Esophagus squamous epithelium (tissue), 5 donors: ENCODE results near the gene PLA2G7. TPM values are rescaled to one million over a fixed set of nuclear protein-coding genes. Genes with fewer than 3 reads are reported as not detected.
"Not testable (repeated sequence)": the region's sequence is repeated elsewhere in the genome, so short reads cannot be mapped to it uniquely, and the experiment has no call there.

Source experiments
- DNase-seq: peaks from one replicate; lab custom pipeline; 2025; lab: John Stamatoyannopoulos, UW
- H3K27ac ChIP-seq, 4 donors: fragments of 200-600 bp; sonication (generic); one replicate each; pipeline ENCODE4 v1.5.1; 2016 to 2019; ENCODE audit warnings: mild to moderate bottlenecking in 1 of 4
- H3K27me3 ChIP-seq, 4 donors: fragments of 200-600 bp; sonication (generic); 1 replicate in 3 of 4; 2 replicates in 1 of 4; pipeline versions ENCODE4 v1.5.1 to v1.6.0; 2017 to 2021; ENCODE audit warnings: antibody characterized with exemption in 1 of 4
- H3K36me3 ChIP-seq, 3 donors: fragments of 200-600 bp; sonication (generic); one replicate each; pipeline ENCODE4 v1.5.1; 2016 to 2019
- H3K4me1 ChIP-seq, 3 donors: fragments of 200-600 bp; sonication (generic); one replicate each; pipeline ENCODE4 v1.5.1; 2017 to 2019
- H3K4me3 ChIP-seq, 4 donors: fragments of 200-600 bp; sonication (generic); 1 replicate in 3 of 4; 2 replicates in 1 of 4; pipeline ENCODE4 v1.5.1; 2016 to 2019; ENCODE audit warnings: mild to moderate bottlenecking in 2 of 4, moderate library complexity in 1 of 4
- H3K9me3 ChIP-seq, 3 donors: fragments of 200-600 bp; sonication (generic); one replicate each; pipeline ENCODE4 v1.5.1; 2016 to 2019
- CTCF ChIP-seq, 6 experiments: fragments of 450-650 bp in 4 of 6; fragments of 200-600 bp in 2 of 6; sonication (generic) in 2 of 6; IDR thresholded peaks; one replicate each; pipeline ENCODE4 v1.5.1; 2016 to 2019; ENCODE audit warnings: antibody characterized with exemption in 6 of 6, mild to moderate bottlenecking in 4 of 6, moderate library complexity in 4 of 6
- POLR2A ChIP-seq, 4 donors: fragments of 450-650 bp; IDR thresholded peaks; one replicate each; pipeline ENCODE4 v1.6.1; 2017; ENCODE audit warnings: antibody characterized with exemption in 4 of 4, mild to moderate bottlenecking in 4 of 4, moderate library complexity in 3 of 4
- WGBS, 2 donors: methylation state at CpG; one replicate each; pipeline ENCODE4 v1.1.5; 2018; 5-methylcytosine and 5-hydroxymethylcytosine counted together
- intact Hi-C: fragments of 100-400 bp; cut with DNase I; formaldehyde crosslinking; loops from one replicate; pipeline ENCODE4 v1.15.0; 2022
- total RNA-seq, 4 donors: library from RNA; depleted of rRNA; stranded (reverse); fragments of >200 nt; gene quantifications; one replicate each; pipeline ENCODE4 v1.1.0, GENCODE V29; 2016
- donor health status: DM: yes; HTN: yes; CAD: no.

PLA2G7 gene
- total RNA-seq, 4 donors from 2014 or later, result 0.19 to 0.44 TPM; not detected in 2

DNA sequence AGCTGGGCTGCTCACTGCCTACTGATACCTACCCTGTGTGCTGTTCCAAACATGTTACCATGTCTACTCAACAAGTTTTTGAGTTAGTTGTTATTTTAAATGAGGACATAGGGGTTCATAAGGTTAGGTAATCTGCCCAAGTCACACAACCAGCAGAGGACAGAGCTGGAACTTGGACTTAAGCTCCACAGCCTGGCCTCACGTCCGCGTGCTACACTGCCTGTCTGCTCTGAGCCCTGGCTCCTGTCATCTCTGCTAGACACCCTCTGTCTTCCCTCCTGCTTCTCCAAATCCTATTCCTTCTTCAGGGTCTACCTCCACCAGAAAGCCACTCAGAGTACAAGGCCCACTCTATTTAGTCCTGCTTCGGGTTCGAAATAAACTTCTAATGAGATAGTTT, 29.8 kb upstream of the PLA2G7 start:
- Histone ChIP-seq H3K27ac (no peak overlapping the region), H3K9me3 (no peaks in the 10 kb centered on the region), H3K4me1 (no peaks in the 10 kb centered on the region), H3K4me3 (no peak overlapping the region), H3K36me3 (no peaks in the 10 kb centered on the region), H3K27me3 (peaks cover 0 to 9% (median 0%) of the 10 kb centered on the region in 4 donors)
- WGBS, 2 donors, result 94% methylated on average over 5 of the region's 5 CpGs
- TF ChIP-seq CTCF (IDR thresholded peaks at IDR 0.05) (no peak), POLR2A (IDR thresholded peaks at IDR 0.05) (no peak)
- intact Hi-C loops, result no loop called here
- DNase-seq, result no peak

GRCh38 chr6:46764280-46764679, 29.1 kb upstream of the PLA2G7 start:
- H3K27ac ChIP-seq, H3K4me3 ChIP-seq, H3K36me3 ChIP-seq, DNase-seq, H3K4me1 ChIP-seq, H3K9me3 ChIP-seq, intact Hi-C loops: not testable (repeated sequence)
- H3K27me3 ChIP-seq, result peaks cover 0 to 12% (median 0%) of the 10 kb centered on the region in 4 donors
- WGBS, 2 donors, result 85 to 93% methylated on average over 10 of the region's 10 CpGs

DNA sequence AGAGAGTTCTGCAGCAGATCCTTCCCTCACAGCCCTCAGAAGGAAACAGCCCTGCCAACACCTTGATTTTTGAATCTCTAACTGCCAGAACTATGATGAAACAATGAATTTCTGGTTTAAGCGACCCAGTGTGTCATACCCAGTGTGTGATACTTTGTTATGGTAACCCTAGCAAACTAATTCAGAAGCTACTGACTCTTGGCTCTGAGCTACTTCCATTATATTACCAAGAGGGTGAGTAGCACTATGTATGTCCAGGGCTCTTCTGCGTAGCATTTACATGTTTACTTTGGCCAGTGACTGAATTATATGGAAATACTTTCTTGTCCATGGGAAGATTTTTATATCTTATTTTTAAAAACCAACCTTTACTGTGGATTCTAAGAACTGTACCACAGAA, 28.3 kb upstream of the PLA2G7 start:
- Histone ChIP-seq H3K4me1 (no peaks in the 10 kb centered on the region), H3K27ac (no peak overlapping the region), H3K9me3 (no peaks in the 10 kb centered on the region), H3K4me3 (no peak overlapping the region), H3K27me3 (peaks cover 0 to 4% (median 0%) of the 10 kb centered on the region in 4 donors), H3K36me3 (no peaks in the 10 kb centered on the region)
- WGBS, 2 donors, result 76 to 83% methylated on average over 2 of the region's 2 CpGs
- TF ChIP-seq POLR2A (IDR thresholded peaks at IDR 0.05) (no peak), CTCF (IDR thresholded peaks at IDR 0.05) (no peak)
- intact Hi-C loops, result no loop called here
- no peak for DNase-seq

DNA sequence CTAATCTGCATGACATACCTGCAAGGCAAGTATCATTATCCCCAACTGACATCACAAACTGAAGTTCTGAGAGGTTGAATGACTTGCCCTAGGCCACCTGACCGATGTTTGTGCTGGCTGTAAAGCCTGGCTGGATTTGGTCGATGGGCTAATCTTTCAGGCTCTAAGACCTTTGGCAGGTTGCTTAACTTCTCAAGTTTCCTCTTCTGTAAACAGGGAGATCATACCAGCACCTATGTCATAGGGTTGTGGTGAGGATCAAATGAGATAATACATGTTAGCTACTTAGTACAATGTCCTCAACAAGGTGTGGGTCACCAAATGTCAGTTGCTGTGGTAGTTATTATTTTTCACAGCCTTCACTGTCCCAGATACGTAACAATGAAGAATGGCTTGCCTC, 25.8 kb upstream of the PLA2G7 start:
- Histone ChIP-seq H3K27ac (no peak overlapping the region), H3K4me3 (no peak overlapping the region), H3K27me3 (peaks cover 0 to 4% (median 0%) of the 10 kb centered on the region in 4 donors), H3K9me3 (no peaks in the 10 kb centered on the region), H3K4me1 (no peaks in the 10 kb centered on the region), H3K36me3 (no peaks in the 10 kb centered on the region)
- no peak for DNase-seq
- WGBS, 2 donors, result 60 to 61% methylated on average over 3 of the region's 3 CpGs
- TF ChIP-seq POLR2A (IDR thresholded peaks at IDR 0.05), result no peak
- TF ChIP-seq CTCF (IDR thresholded peaks at IDR 0.05), result no peak
- intact Hi-C loops, result no loop called here

- no peaks in the 10 kb centered on the region for H3K36me3 ChIP-seq
- TF ChIP-seq POLR2A (IDR thresholded peaks at IDR 0.05) (no peak), CTCF (IDR thresholded peaks at IDR 0.05) (no peak)
- intact Hi-C loops, result no loop called here
- H3K27ac ChIP-seq, result no peak overlapping the region
- peaks cover 0 to 11% (median 0%) of the 10 kb centered on the region in 4 donors for H3K27me3 ChIP-seq
- H3K4me3 ChIP-seq, result no peak overlapping the region
- H3K9me3 ChIP-seq, result no peaks in the 10 kb centered on the region
- no peaks in the 10 kb centered on the region for H3K4me1 ChIP-seq
- 91 to 93% methylated on average over 4 of the region's 4 CpGs for WGBS, 2 donors
- no peak for DNase-seq
Observed at GRCh38 chr6:46758960-46759753, 24.0 kb upstream of the PLA2G7 start.
